H9 (cell line): ENCODE measurements around the gene TNNI3. TPM values are rescaled to one million over a fixed set of nuclear protein-coding genes. Genes with fewer than 3 reads are reported as not detected.

Experiments used
- DNase-seq: peaks from one replicate; pipeline ENCODE4 v3.0.0-alpha.2; 2017
- H2AFZ ChIP-seq: one replicate; pipeline ENCODE4 v1.6.1; 2013; ENCODE audit warnings: mild to moderate bottlenecking, low read length, control low read depth, moderate library complexity
- H2AK5ac ChIP-seq: 2 replicates; pipeline ENCODE4 v1.6.1; 2013; ENCODE audit warnings: low read length, control low read depth, mixed read lengths; ENCODE audit not compliant: insufficient read length
- H2BK120ac ChIP-seq: one replicate; pipeline ENCODE4 v1.6.1; 2013; ENCODE audit warnings: low read depth, mild to moderate bottlenecking, low read length, control low read depth, inconsistent platforms; ENCODE audit not compliant: poor library complexity, severe bottlenecking
- H2BK12ac ChIP-seq: 2 replicates; pipeline ENCODE4 v1.6.1; 2013; ENCODE audit warnings: low read length, control low read depth, mixed read lengths, low read depth; ENCODE audit not compliant: insufficient read length
- H2BK15ac ChIP-seq: 2 replicates; pipeline ENCODE4 v1.6.1; 2013; ENCODE audit warnings: low read depth, low read length, control low read depth
- H2BK20ac ChIP-seq: one replicate; pipeline ENCODE4 v1.6.1; 2013; ENCODE audit warnings: low read depth, mild to moderate bottlenecking, low read length, control low read depth, inconsistent platforms; ENCODE audit not compliant: poor library complexity, severe bottlenecking
- H2BK5ac ChIP-seq: 2 replicates; pipeline ENCODE4 v1.6.1; 2013; ENCODE audit warnings: low read length, control low read depth, mixed read lengths; ENCODE audit not compliant: insufficient read length
- H3K14ac ChIP-seq: 2 replicates; pipeline ENCODE4 v1.6.1; 2013; ENCODE audit warnings: low read length, control low read depth; ENCODE audit not compliant: insufficient read depth
- H3K18ac ChIP-seq: 2 replicates; pipeline ENCODE4 v1.6.1; 2013; ENCODE audit warnings: low read depth, mild to moderate bottlenecking, mixed read lengths, low read length, control low read depth; ENCODE audit not compliant: insufficient read length
- H3K23ac ChIP-seq: 2 replicates; pipeline ENCODE4 v1.6.1; 2013; ENCODE audit warnings: low read length, control low read depth, mixed read lengths, low read depth; ENCODE audit not compliant: insufficient read length
- H3K23me2 ChIP-seq: 2 replicates; pipeline ENCODE4 v1.6.1; 2013; ENCODE audit warnings: low read depth, mild to moderate bottlenecking, mixed read lengths, low read length, control low read depth; ENCODE audit not compliant: insufficient read length, poor library complexity, severe bottlenecking
- H3K27ac ChIP-seq: 2 replicates; pipeline ENCODE4 v1.5.1; 2013; ENCODE audit warnings: low read length, control low read depth, mixed read lengths, low read depth; ENCODE audit not compliant: insufficient read length
- H3K27me3 ChIP-seq: 2 replicates; pipeline ENCODE4 v1.6.1; 2013; ENCODE audit warnings: low read length, control low read depth, inconsistent platforms; ENCODE audit not compliant: insufficient read depth
- H3K4ac ChIP-seq: 2 replicates; pipeline ENCODE4 v1.6.1; 2013; ENCODE audit warnings: low read depth, mild to moderate bottlenecking, control low read depth, inconsistent platforms, low read length, moderate library complexity
- H3K4me1 ChIP-seq: 2 replicates; pipeline ENCODE4 v1.6.1; 2013; ENCODE audit warnings: low read length, control low read depth, inconsistent platforms; ENCODE audit not compliant: insufficient read depth
- H3K4me2 ChIP-seq: 2 replicates; pipeline ENCODE4 v1.6.1; 2013; ENCODE audit warnings: low read length, control low read depth, mixed read lengths; ENCODE audit not compliant: insufficient read length, insufficient read depth
- H3K56ac ChIP-seq: 2 replicates; pipeline ENCODE4 v1.6.1; 2013; ENCODE audit warnings: low read depth, mild to moderate bottlenecking, mixed read lengths, low read length, control low read depth; ENCODE audit not compliant: insufficient read length
- H3K79me1 ChIP-seq: 2 replicates; pipeline ENCODE4 v1.6.1; 2013; ENCODE audit warnings: low read depth, mild to moderate bottlenecking, moderate library complexity, low read length, control low read depth, inconsistent platforms; ENCODE audit not compliant: insufficient read depth, poor library complexity, severe bottlenecking
- H3K79me2 ChIP-seq: 2 replicates; pipeline ENCODE4 v1.6.1; 2013; ENCODE audit warnings: low read length, control low read depth, inconsistent platforms; ENCODE audit not compliant: insufficient read depth
- H3K9ac ChIP-seq: 2 replicates; pipeline ENCODE4 v1.6.1; 2013; ENCODE audit warnings: low read length, control low read depth, mixed read lengths; ENCODE audit not compliant: insufficient read length; ENCODE audit errors: extremely low read depth
- H3K9me3 ChIP-seq: one replicate; pipeline ENCODE4 v1.6.1; 2013; ENCODE audit warnings: low read depth, low read length, inconsistent platforms; ENCODE audit not compliant: control insufficient read depth
- H3T11ph ChIP-seq: one replicate; pipeline ENCODE4 v1.6.1; 2013; ENCODE audit warnings: mild to moderate bottlenecking, low read length, control low read depth, inconsistent platforms
- H4K20me1 ChIP-seq: one replicate; pipeline ENCODE4 v1.6.1; 2013; ENCODE audit not compliant: control insufficient read depth, insufficient read length, insufficient read depth
- H4K5ac ChIP-seq: 2 replicates; pipeline ENCODE4 v1.6.1; 2013; ENCODE audit warnings: low read depth, mild to moderate bottlenecking, mixed read lengths, low read length, control low read depth; ENCODE audit not compliant: insufficient read length
- H4K8ac ChIP-seq: replicated peaks from 2 replicates; pipeline ENCODE4 v1.6.1; 2013; ENCODE audit warnings: low read length, control low read depth, mixed read lengths, low read depth; ENCODE audit not compliant: insufficient read length
- H4K91ac ChIP-seq: 2 replicates; pipeline ENCODE4 v1.6.1; 2013; ENCODE audit warnings: low read depth, mild to moderate bottlenecking, moderate library complexity, mixed read lengths, low read length, control low read depth; ENCODE audit not compliant: insufficient read length
- H3K27ac Mint-ChIP-seq, 3 experiments: 2 replicates in 2 of 3; 3 replicates in 1 of 3; pipeline ENCODE4 v1.8.0; 2020 to 2021; ENCODE audit warnings: mixed read lengths in 3 of 3, mild to moderate bottlenecking in 1 of 3, moderate library complexity in 1 of 3
- H3K27me3 Mint-ChIP-seq: 2 replicates; pipeline ENCODE4 v1.8.0; 2021; ENCODE audit warnings: low read depth, mild to moderate bottlenecking, moderate library complexity, mixed read lengths
- H3K36me3 Mint-ChIP-seq, 3 experiments: 2 replicates in 2 of 3; 3 replicates in 1 of 3; pipeline ENCODE4 v1.8.0; 2020 to 2021; ENCODE audit warnings: low read depth in 3 of 3, mixed read lengths in 3 of 3; ENCODE audit not compliant: insufficient read depth in 1 of 3
- H3K4me1 Mint-ChIP-seq, 2 experiments: 2 replicates each; pipeline ENCODE4 v1.8.0; 2020; ENCODE audit warnings: mixed read lengths in 2 of 2
- H3K4me3 Mint-ChIP-seq, 2 experiments: 2 replicates in 1 of 2; 3 replicates in 1 of 2; pipeline ENCODE4 v1.8.0; 2020 to 2021; ENCODE audit warnings: mild to moderate bottlenecking in 2 of 2, mixed read lengths in 2 of 2, moderate library complexity in 1 of 2
- H3K9me3 Mint-ChIP-seq, 2 experiments: 2 replicates in 1 of 2; 3 replicates in 1 of 2; pipeline ENCODE4 v1.8.0; 2020; ENCODE audit warnings: mild to moderate bottlenecking in 2 of 2, mixed read lengths in 2 of 2, moderate library complexity in 1 of 2
- WGBS: extraction: QIAGEN DNeasy Blood & Tissue Kit; methylation state at CpG from one replicate; pipeline ENCODE4 v1.1.7; 2013; ENCODE audit warnings: missing lambda C conversion rate, low lambda C conversion rate, mixed read lengths; ENCODE audit not compliant: insufficient read length; ENCODE audit errors: extremely low coverage; 5-methylcytosine and 5-hydroxymethylcytosine counted together
- total RNA-seq: library from RNA; stranded (reverse); gene quantifications from 2 replicates; pipeline ENCODE4 v1.2.1, GENCODE V29; 2021
- TF ChIP-seq, protein P1 (sequence below): fragments of 200-600 bp; sonication (generic); conservative IDR thresholded peaks from 3 replicates; pipeline ENCODE4 v1.8.0; 2021; ENCODE audit warnings: antibody characterized with exemption, mild to moderate bottlenecking

The TNNI3 gene
- total RNA-seq, 1 experiment from 2014 or later: 36.9 TPM

DNA sequence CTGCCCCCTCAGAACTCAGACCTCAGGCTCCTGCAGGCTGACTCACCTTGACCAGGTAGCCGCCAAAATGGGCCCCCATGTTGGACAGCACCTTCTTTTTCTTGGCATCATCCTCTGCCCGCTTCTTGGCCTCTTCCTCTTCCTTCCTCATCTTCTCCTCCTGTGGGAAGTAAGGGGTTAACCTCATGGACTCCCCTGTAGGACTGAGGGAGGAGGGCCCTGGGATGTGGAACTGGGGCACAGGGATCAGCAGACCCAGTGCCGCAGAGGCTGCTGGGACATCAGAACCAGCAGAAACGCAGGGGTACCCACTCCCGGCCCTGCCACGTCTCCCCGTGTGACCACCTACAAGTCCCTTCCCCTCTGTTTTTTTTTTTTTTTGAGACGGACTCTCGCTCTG is 19.6 kb downstream of the TNNI3 start:
- H3K9me3 ChIP-seq: no peaks in the 10 kb centered on the region
- H2BK12ac ChIP-seq: no peak overlapping the region
- no peak for DNase-seq

More for the DNA sequence above, 19.6 kb downstream of the TNNI3 start:
- Mint-ChIP-seq H3K36me3 (peaks cover 13 to 63% (median 34%) of the 10 kb centered on the region in 3 experiments), H3K9me3 (no peaks in the 10 kb centered on the region), H3K4me3 (no peak overlapping the region), H3K4me1 (peaks cover 12 to 26% of the 10 kb centered on the region in 2 experiments), H3K27ac (0 out of 7 replicates have a peak overlapping the region, but pooled peaks of 1 of the 3 experiments have one; percentile 68), H3K27me3 (no peaks in the 10 kb centered on the region)
- Histone ChIP-seq H2BK5ac (no peak overlapping the region), H4K5ac (no peak overlapping the region), H3K27ac (no peak overlapping the region), H2AK5ac (no peak overlapping the region), H3T11ph (no peak overlapping the region), H3K56ac (no peak overlapping the region), H3K23me2 (no peaks in the 10 kb centered on the region), H4K8ac (no peak overlapping the region), H3K9ac (no peak overlapping the region), H3K18ac (no peak overlapping the region), H2AFZ (no peak overlapping the region), H2BK120ac (no peak overlapping the region), H2BK15ac (no peak overlapping the region), H3K4me2 (no peak overlapping the region), H4K20me1 (no peaks in the 10 kb centered on the region), H3K4ac (no peak overlapping the region), H3K79me1 (no peaks in the 10 kb centered on the region), H3K4me1 (no peaks in the 10 kb centered on the region; the same call in 1 of the 2 replicates), H4K91ac (no peak overlapping the region), H3K27me3 (no peaks in the 10 kb centered on the region), H2BK20ac (no peak overlapping the region), H3K79me2 (no peaks in the 10 kb centered on the region), H3K14ac (no peak overlapping the region), H3K23ac (no peak overlapping the region)
- no CpG with 5 or more reads among the region's 9 CpGs for WGBS
- TF ChIP-seq, protein P1, sequence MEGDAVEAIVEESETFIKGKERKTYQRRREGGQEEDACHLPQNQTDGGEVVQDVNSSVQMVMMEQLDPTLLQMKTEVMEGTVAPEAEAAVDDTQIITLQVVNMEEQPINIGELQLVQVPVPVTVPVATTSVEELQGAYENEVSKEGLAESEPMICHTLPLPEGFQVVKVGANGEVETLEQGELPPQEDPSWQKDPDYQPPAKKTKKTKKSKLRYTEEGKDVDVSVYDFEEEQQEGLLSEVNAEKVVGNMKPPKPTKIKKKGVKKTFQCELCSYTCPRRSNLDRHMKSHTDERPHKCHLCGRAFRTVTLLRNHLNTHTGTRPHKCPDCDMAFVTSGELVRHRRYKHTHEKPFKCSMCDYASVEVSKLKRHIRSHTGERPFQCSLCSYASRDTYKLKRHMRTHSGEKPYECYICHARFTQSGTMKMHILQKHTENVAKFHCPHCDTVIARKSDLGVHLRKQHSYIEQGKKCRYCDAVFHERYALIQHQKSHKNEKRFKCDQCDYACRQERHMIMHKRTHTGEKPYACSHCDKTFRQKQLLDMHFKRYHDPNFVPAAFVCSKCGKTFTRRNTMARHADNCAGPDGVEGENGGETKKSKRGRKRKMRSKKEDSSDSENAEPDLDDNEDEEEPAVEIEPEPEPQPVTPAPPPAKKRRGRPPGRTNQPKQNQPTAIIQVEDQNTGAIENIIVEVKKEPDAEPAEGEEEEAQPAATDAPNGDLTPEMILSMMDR: no peak
